ENCODE measurements around the gene DNAH12.
"Not testable (repeated sequence)": the region's sequence is repeated elsewhere in the genome, so short reads cannot be mapped to it uniquely, and the experiment has no call there.

- TF ChIP-seq CTCF, POLR2A, EP300 (IDR thresholded peaks at IDR 0.05): not testable (repeated sequence)
Observed at GRCh38 chr3:57356275-57356674, 187.9 kb downstream of the DNAH12 start.

Measured in tibial nerve (tissue), 4 donors.